HG03060 (cell line): ENCODE results near the gene HBG1.
"Not testable (repeated sequence)": the region's sequence is repeated elsewhere in the genome, so short reads cannot be mapped to it uniquely, and the experiment has no call there.

Experiments
- ATAC-seq: cut with Tn5 transposase; IDR thresholded peaks from one replicate; pipeline ENCODE4 v1.9.1; 2021; ENCODE audit warnings: low read depth, moderate number of reproducible peaks; ENCODE audit not compliant: unreplicated experiment

Gene HBG1

GRCh38 chr11:5250543-5251204, 1.0 kb upstream of the HBG1 start:
- ATAC-seq, result no peak

GRCh38 chr11:5248498-5248897, 1.2 kb downstream of the HBG1 start:
- not testable (repeated sequence) for ATAC-seq

GRCh38 chr11:5247472-5248192, 2.0 kb downstream of the HBG1 start:
- no peak for ATAC-seq

- no peak for ATAC-seq
Observed at GRCh38 chr11:5246772-5247471, 2.7 kb downstream of the HBG1 start.

- ATAC-seq, result no peak
Observed at GRCh38 chr11:5245155-5245554, 4.5 kb downstream of the HBG1 start.

- ATAC-seq, result no peak
Observed at GRCh38 chr11:5243816-5244180, 5.9 kb downstream of the HBG1 start.

GRCh38 chr11:5242933-5243815, 6.5 kb downstream of the HBG1 start:
- ATAC-seq, result peak; percentile 61

- no peak for ATAC-seq
Observed at GRCh38 chr11:5242208-5242607, 7.4 kb downstream of the HBG1 start.

- no peak for ATAC-seq
Observed at GRCh38 chr11:5241458-5241857, 8.2 kb downstream of the HBG1 start.

GRCh38 chr11:5240458-5240857, 9.2 kb downstream of the HBG1 start:
- no peak for ATAC-seq

- ATAC-seq, result no peak
Observed at GRCh38 chr11:5240056-5240455, 9.6 kb downstream of the HBG1 start.

GRCh38 chr11:5239046-5239445, 10.6 kb downstream of the HBG1 start:
- ATAC-seq, result no peak

GRCh38 chr11:5238486-5238885, 11.2 kb downstream of the HBG1 start:
- no peak for ATAC-seq

- ATAC-seq, result no peak
Observed at GRCh38 chr11:5237420-5237819, 12.2 kb downstream of the HBG1 start.

- no peak for ATAC-seq
Observed at GRCh38 chr11:5235364-5236095, 14.1 kb downstream of the HBG1 start.

GRCh38 chr11:5234381-5234834, 15.2 kb downstream of the HBG1 start, which contains the start of gene HBD:
Gene HBD (minus strand): TSS chr11:5234483. CDS start chr11:5234433, 50 bp downstream.
- ATAC-seq, result no peak

- ATAC-seq, result no peak
Observed at GRCh38 chr11:5233307-5233706, 16.4 kb downstream of the HBG1 start.

GRCh38 chr11:5232821-5233220, 16.8 kb downstream of the HBG1 start:
- no peak for ATAC-seq

GRCh38 chr11:5232176-5232575, 17.5 kb downstream of the HBG1 start:
- no peak for ATAC-seq

- no peak for ATAC-seq
Observed at GRCh38 chr11:5231111-5231510, 18.5 kb downstream of the HBG1 start.
